ENCODE results near the gene TGFBRAP1. TPM values are rescaled to one million over a fixed set of nuclear protein-coding genes. Genes with fewer than 3 reads are reported as not detected.

TGFBRAP1 gene
- polyA plus RNA-seq, 1 experiment: 7.9 TPM

DNA sequence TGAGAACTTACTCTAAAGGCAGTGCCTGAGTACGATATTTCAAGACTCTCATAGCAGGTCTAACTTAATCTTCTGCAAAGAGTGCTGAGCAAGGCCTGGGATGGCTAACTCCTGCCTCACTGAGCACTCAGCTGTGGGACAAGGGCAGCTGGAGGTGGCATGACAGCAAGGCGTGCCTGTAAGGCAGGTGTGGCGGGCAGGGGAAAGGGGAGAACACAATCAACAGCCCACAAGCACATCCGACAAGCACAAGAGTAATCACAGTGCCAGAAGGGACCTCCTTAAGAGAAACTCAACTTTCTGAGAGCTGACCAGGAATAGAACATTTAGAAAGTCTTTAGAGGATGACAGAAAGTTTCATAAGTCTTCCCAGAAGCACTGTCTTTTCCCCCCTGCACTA lies 46.0 kb downstream of the TGFBRAP1 start:
- ChIA-PET CTCF (interaction anchor here (0.8 kb wide), 1 partner anchor 51 kb away, joined by 3 read pairs; no protein-coding TSS in a partner anchor), POLR2A (no interaction called here)
- Histone ChIP-seq H3K27ac (ENCODE audit: low read depth, low read length) (no peak overlapping the region), H3K9me3 (ENCODE audit: control insufficient read depth, insufficient read depth, low read length) (no peaks in the 10 kb centered on the region), H3K27me3 (ENCODE audit: control insufficient read depth, insufficient read depth, low read length) (no peaks in the 10 kb centered on the region), H3K4me3 (ENCODE audit: low read depth, low read length) (no peak overlapping the region)
- no peak for DNase-seq (ENCODE audit: low read depth, low spot score)
- TF ChIP-seq, protein P1, sequence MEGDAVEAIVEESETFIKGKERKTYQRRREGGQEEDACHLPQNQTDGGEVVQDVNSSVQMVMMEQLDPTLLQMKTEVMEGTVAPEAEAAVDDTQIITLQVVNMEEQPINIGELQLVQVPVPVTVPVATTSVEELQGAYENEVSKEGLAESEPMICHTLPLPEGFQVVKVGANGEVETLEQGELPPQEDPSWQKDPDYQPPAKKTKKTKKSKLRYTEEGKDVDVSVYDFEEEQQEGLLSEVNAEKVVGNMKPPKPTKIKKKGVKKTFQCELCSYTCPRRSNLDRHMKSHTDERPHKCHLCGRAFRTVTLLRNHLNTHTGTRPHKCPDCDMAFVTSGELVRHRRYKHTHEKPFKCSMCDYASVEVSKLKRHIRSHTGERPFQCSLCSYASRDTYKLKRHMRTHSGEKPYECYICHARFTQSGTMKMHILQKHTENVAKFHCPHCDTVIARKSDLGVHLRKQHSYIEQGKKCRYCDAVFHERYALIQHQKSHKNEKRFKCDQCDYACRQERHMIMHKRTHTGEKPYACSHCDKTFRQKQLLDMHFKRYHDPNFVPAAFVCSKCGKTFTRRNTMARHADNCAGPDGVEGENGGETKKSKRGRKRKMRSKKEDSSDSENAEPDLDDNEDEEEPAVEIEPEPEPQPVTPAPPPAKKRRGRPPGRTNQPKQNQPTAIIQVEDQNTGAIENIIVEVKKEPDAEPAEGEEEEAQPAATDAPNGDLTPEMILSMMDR (IDR thresholded peaks at IDR 0.05; ENCODE audit: low read depth, low read length): no peak

DNA sequence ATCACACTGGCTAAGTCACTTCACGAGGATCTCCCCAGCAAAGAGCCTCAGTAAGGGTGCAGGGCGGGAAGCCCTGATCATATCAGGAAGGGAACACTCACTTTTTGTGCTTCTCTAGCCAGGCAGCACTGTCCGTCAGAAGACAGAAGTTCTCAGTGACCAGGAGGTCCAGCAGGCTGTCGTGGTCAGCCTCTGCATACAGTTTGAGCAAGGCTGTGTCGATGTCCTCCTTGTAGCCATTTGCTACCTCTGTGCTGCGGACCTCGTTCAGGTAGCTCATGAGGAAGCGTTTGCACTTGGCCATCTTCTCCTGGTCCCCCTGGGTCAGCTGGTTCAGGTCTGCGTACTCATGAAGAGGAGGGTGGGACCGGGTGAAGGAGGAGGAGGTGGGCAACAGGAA lies 49.3 kb downstream of the TGFBRAP1 start:
- no peak overlapping the region for H3K4me3 ChIP-seq (ENCODE audit: low read depth, low read length)
- H3K27ac ChIP-seq (ENCODE audit: low read depth, low read length): no peak overlapping the region
- no peaks in the 10 kb centered on the region for H3K9me3 ChIP-seq (ENCODE audit: control insufficient read depth, insufficient read depth, low read length)
- no peaks in the 10 kb centered on the region for H3K27me3 ChIP-seq (ENCODE audit: control insufficient read depth, insufficient read depth, low read length)
- TF ChIP-seq, protein P1 (IDR thresholded peaks at IDR 0.05; ENCODE audit: low read depth, low read length): no peak
- CTCF ChIA-PET: no interaction called here
- POLR2A ChIA-PET: no interaction called here
- no peak for DNase-seq (ENCODE audit: low read depth, low spot score)

DNA sequence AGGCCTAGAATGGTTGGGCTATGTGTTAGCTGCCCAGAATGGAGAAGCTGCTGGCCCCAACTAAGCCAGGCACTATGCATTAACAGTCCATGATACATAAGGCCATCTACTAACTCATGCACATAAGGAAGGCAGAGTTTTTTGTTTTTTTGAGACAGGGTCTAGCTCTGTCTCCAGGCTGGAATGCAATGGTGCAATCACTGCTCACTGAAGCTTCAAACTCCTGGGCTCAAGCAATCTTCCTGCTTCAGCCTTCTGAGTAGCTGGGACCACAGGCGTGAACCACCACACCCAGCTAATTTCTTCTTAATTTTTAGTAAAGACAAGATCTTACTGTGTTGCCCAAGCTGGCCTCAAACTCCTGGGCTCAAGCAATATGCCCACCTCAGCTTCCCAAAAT lies 50.4 kb downstream of the TGFBRAP1 start:
- ChIA-PET CTCF (interaction anchor here (1.0 to 1.5 kb wide), 2 partner anchors 9 to 14 kb away, joined by 3 to 5 read pairs; no protein-coding TSS in a partner anchor), POLR2A (no interaction called here)
- Histone ChIP-seq H3K9me3 (ENCODE audit: control insufficient read depth, insufficient read depth, low read length) (no peaks in the 10 kb centered on the region), H3K27me3 (ENCODE audit: control insufficient read depth, insufficient read depth, low read length) (no peaks in the 10 kb centered on the region), H3K27ac (ENCODE audit: low read depth, low read length) (no peak overlapping the region), H3K4me3 (ENCODE audit: low read depth, low read length) (no peak overlapping the region)
- TF ChIP-seq, protein P1 (IDR thresholded peaks at IDR 0.05; ENCODE audit: low read depth, low read length): no peak
- DNase-seq (ENCODE audit: low read depth, low spot score): no peak

DNA sequence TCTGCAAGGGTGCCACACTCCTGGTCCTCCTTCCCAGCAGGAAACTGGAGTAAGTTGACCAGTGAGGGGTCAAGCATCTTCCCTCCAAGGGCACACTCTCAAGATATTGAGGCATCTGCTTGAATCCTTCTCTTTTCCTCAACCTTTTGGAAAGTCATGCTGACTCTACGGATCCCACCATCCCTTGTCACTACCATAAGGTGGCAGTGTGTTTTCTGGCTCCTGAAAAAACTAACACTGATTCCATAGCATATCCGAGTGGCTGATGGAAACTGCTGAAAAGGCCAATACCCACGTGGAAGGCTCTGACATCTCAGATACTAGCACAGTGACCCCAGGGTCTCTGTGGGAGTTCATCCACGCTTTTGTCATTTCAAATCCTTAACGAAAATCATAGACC lies 50.9 kb downstream of the TGFBRAP1 start:
- DNase-seq (ENCODE audit: low read depth, low spot score): no peak
- Histone ChIP-seq H3K27me3 (ENCODE audit: control insufficient read depth, insufficient read depth, low read length) (no peaks in the 10 kb centered on the region), H3K4me3 (ENCODE audit: low read depth, low read length) (no peak overlapping the region), H3K27ac (ENCODE audit: low read depth, low read length) (no peak overlapping the region), H3K9me3 (ENCODE audit: control insufficient read depth, insufficient read depth, low read length) (no peaks in the 10 kb centered on the region)
- TF ChIP-seq, protein P1 (IDR thresholded peaks at IDR 0.05; ENCODE audit: low read depth, low read length): no peak
- ChIA-PET POLR2A (no interaction called here), CTCF (interaction anchor here (1.0 to 1.5 kb wide), 2 partner anchors 9 to 18 kb away, joined by 4 to 5 read pairs; no protein-coding TSS in a partner anchor)

DNA sequence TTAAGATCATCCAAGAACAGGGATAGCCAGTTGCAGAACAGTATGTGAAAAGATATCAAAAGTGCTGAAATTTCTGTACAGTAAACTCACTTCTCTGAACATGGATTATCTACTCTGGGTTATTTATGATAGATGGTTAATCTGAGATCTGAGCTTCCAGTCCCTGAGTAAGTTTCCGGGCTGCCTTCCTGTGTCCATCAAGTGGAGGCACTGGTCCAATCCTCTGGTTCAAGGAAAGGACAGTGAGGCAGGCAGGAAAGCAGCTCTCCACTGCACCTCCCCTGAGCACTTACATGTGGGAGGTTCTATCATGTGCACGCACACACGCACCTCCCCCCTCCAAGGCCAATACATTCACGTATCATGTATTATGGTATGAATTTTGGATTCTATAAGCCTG lies 55.5 kb downstream of the TGFBRAP1 start:
- no peaks in the 10 kb centered on the region for H3K27me3 ChIP-seq (ENCODE audit: control insufficient read depth, insufficient read depth, low read length)
- DNase-seq (ENCODE audit: low read depth, low spot score): no peak
- H3K27ac ChIP-seq (ENCODE audit: low read depth, low read length): no peak overlapping the region
- H3K4me3 ChIP-seq (ENCODE audit: low read depth, low read length): no peak overlapping the region
- ChIA-PET CTCF (interaction anchor here (1.4 to 2.0 kb wide), 2 partner anchors 21 to 160 kb away, joined by 3 to 7 read pairs; no protein-coding TSS in a partner anchor), POLR2A (no interaction called here)
- TF ChIP-seq, protein P1 (IDR thresholded peaks at IDR 0.05; ENCODE audit: low read depth, low read length): no peak
- H3K9me3 ChIP-seq (ENCODE audit: control insufficient read depth, insufficient read depth, low read length): no peaks in the 10 kb centered on the region; the same call in 1 of the 2 replicates

Data from AG04450 (cell line).